Gastroesophageal sphincter (tissue), 4 donors: Measurements from ENCODE around the gene ELMOD2. TPM values are rescaled to one million over a fixed set of nuclear protein-coding genes. Genes with fewer than 3 reads are reported as not detected.

ENCODE experiments used
- ATAC-seq: fragments of 150-250 bp; one replicate; pipeline ENCODE4 v1.9.1; 2016; ENCODE audit warnings: mild to moderate bottlenecking, moderate library complexity
- H3K27ac ChIP-seq, 4 donors: fragments of 200-600 bp; sonication (generic) in 3 of 4; 1 replicate in 3 of 4; 2 replicates in 1 of 4; pipeline ENCODE4 v1.5.1; 2016 to 2019
- H3K27me3 ChIP-seq: fragments of 200-600 bp; sonication (generic); one replicate; pipeline ENCODE4 v1.5.1; 2019
- H3K36me3 ChIP-seq, 2 donors: fragments of 200-600 bp; sonication (generic); one replicate each; pipeline ENCODE4 v1.5.1; 2019; ENCODE audit warnings: control low read depth in 1 of 2
- H3K4me1 ChIP-seq, 3 donors: fragments of 200-600 bp; sonication (generic); 1 replicate in 2 of 3; 2 replicates in 1 of 3; pipeline ENCODE4 v1.5.1; 2016 to 2019; ENCODE audit warnings: control low read depth in 2 of 3
- H3K4me3 ChIP-seq, 2 donors: fragments of 200-600 bp; sonication (generic); one replicate each; pipeline ENCODE4 v1.5.1; 2019; ENCODE audit warnings: mild to moderate bottlenecking in 1 of 2, moderate library complexity in 1 of 2
- H3K9me3 ChIP-seq, 3 donors: fragments of 200-600 bp; sonication (generic); one replicate each; pipeline ENCODE4 v1.5.1; 2017 to 2019; ENCODE audit warnings: control low read depth in 2 of 3
- CTCF ChIP-seq, 4 experiments: fragments of 200-600 bp in 2 of 4; fragments of 450-650 bp in 2 of 4; sonication (generic) in 1 of 4; IDR thresholded peaks; one replicate each; pipeline ENCODE4 v1.5.1; 2017 to 2019; ENCODE audit warnings: antibody characterized with exemption in 4 of 4, mild to moderate bottlenecking in 2 of 4, moderate library complexity in 2 of 4
- EP300 ChIP-seq: sonication (generic); formaldehyde crosslinking; IDR thresholded peaks from one replicate; pipeline ENCODE4 v1.6.1; 2017; ENCODE audit warnings: antibody characterized with exemption, mild to moderate bottlenecking
- POLR2A ChIP-seq, 2 donors: fragments of 450-650 bp; IDR thresholded peaks; one replicate each; pipeline ENCODE4 v1.6.1; 2017; ENCODE audit warnings: antibody characterized with exemption in 2 of 2, mild to moderate bottlenecking in 2 of 2, moderate library complexity in 1 of 2
- POLR2AphosphoS5 ChIP-seq: sonication (generic); formaldehyde crosslinking; IDR thresholded peaks from one replicate; pipeline ENCODE4 v1.6.1; 2017; ENCODE audit warnings: antibody characterized with exemption
- WGBS, 2 donors: methylation state at CpG; one replicate each; pipeline ENCODE4 v1.1.5; 2018; ENCODE audit warnings: low coverage in 1 of 2; 5-methylcytosine and 5-hydroxymethylcytosine counted together
- small RNA-seq, 4 donors: library from RNA; depleted of rRNA; stranded (forward); fragments of <200 nt; gene quantifications; one replicate each; pipeline ENCODE3, GENCODE V24; 2016
- total RNA-seq, 4 donors: library from RNA; depleted of rRNA; stranded (reverse); fragments of >200 nt; gene quantifications; one replicate each; pipeline ENCODE4 v1.1.0, GENCODE V29; 2016

ELMOD2 gene
- total RNA-seq, 4 donors from 2014 or later: 14.1 to 25.2 (median 20.2) TPM

- whole genome bisulfite sequencing, 2 donors: 94% methylated on average over 3 of the region's 8 CpGs; no CpG with 5 or more reads in 1 of the 2 donors
- H3K27ac ChIP-seq: no peak overlapping the region
These were observed 76.4 kb downstream of the ELMOD2 start for GRCh38 chr4:140600408-140600807.

GRCh38 chr4:140602714-140603113 is 78.7 kb downstream of the ELMOD2 start:
- Histone ChIP-seq H3K36me3 (no peaks in the 10 kb centered on the region), H3K9me3 (no peaks in the 10 kb centered on the region), H3K27me3 (peaks cover 5% of the 10 kb centered on the region), H3K4me3 (no peak overlapping the region), H3K27ac (no peak overlapping the region), H3K4me1 (no peaks in the 10 kb centered on the region)
- ATAC-seq: no peak
- TF ChIP-seq POLR2A (IDR thresholded peaks at IDR 0.05) (no peak), EP300 (no peak), POLR2AphosphoS5 (no peak), CTCF (IDR thresholded peaks at IDR 0.05) (no peak)
- 80 to 90% methylated on average over 1 to 2 of the region's 2 CpGs for WGBS, 2 donors

More at GRCh38 chr4:140600408-140600807, 76.4 kb downstream of the ELMOD2 start:
- TF ChIP-seq POLR2A (IDR thresholded peaks at IDR 0.05) (no peak), POLR2AphosphoS5 (no peak), CTCF (IDR thresholded peaks at IDR 0.05) (no peak), EP300 (no peak)
- Histone ChIP-seq H3K36me3 (no peaks in the 10 kb centered on the region), H3K4me1 (no peaks in the 10 kb centered on the region), H3K9me3 (no peaks in the 10 kb centered on the region), H3K27me3 (peaks cover 5% of the 10 kb centered on the region), H3K4me3 (no peak overlapping the region)
- ATAC-seq: no peak

GRCh38 chr4:140603286-140603685 is 79.3 kb downstream of the ELMOD2 start:
- peaks cover 1% of the 10 kb centered on the region for H3K27me3 ChIP-seq
- H3K36me3 ChIP-seq: no peaks in the 10 kb centered on the region
- no peaks in the 10 kb centered on the region for H3K9me3 ChIP-seq
- H3K27ac ChIP-seq: no peak overlapping the region
- WGBS, 2 donors: no CpG with 5 or more reads among the region's 2 CpGs
- no peak for TF ChIP-seq POLR2AphosphoS5
- no peak for TF ChIP-seq POLR2A (IDR thresholded peaks at IDR 0.05)
- no peak for TF ChIP-seq EP300
- no peak for TF ChIP-seq CTCF (IDR thresholded peaks at IDR 0.05)
- no peaks in the 10 kb centered on the region for H3K4me1 ChIP-seq
- ATAC-seq: no peak
- H3K4me3 ChIP-seq: no peak overlapping the region

Small RNA genes within 50 kb of the gene (small RNA-seq; reads per million reads assigned to genes)
- 0 reads per million in 4 donors for gene AC108019.1
- 0 reads per million in 4 donors for gene RN7SL152P

Other genes with a start within 250 kb of the ELMOD2 start
- gene SCOC, start 150.5 kb upstream of the ELMOD2 start, total RNA-seq: 10 to 100 TPM; 43.7 to 93.0 (median 68.2) TPM
- gene CLGN, start 96.5 kb upstream of the ELMOD2 start, total RNA-seq: 1 to 10 TPM; 2.9 to 4.4 (median 3.9) TPM
- not detected for gene MGAT4D, start 25.9 kb upstream of the ELMOD2 start, total RNA-seq
- not detected for gene UCP1, start 44.8 kb downstream of the ELMOD2 start, total RNA-seq
- 10 to 100 TPM; 10.9 to 23.8 (median 16.6) TPM for gene TBC1D9, start 232.2 kb downstream of the ELMOD2 start, total RNA-seq